GM21381 (cell line): ENCODE data around the gene SPATA21.

Source experiments
- ATAC-seq: cut with Tn5 transposase; IDR thresholded peaks from one replicate; pipeline ENCODE4 v1.9.1; 2021; ENCODE audit warnings: mild to moderate bottlenecking, moderate library complexity; ENCODE audit not compliant: unreplicated experiment

SPATA21 gene

GRCh38 chr1:16422041-16422440 is 15.2 kb downstream of the SPATA21 start:
- ATAC-seq, result no peak

- ATAC-seq, result no peak
Observed at GRCh38 chr1:16421201-16421600, 16.0 kb downstream of the SPATA21 start.

DNA sequence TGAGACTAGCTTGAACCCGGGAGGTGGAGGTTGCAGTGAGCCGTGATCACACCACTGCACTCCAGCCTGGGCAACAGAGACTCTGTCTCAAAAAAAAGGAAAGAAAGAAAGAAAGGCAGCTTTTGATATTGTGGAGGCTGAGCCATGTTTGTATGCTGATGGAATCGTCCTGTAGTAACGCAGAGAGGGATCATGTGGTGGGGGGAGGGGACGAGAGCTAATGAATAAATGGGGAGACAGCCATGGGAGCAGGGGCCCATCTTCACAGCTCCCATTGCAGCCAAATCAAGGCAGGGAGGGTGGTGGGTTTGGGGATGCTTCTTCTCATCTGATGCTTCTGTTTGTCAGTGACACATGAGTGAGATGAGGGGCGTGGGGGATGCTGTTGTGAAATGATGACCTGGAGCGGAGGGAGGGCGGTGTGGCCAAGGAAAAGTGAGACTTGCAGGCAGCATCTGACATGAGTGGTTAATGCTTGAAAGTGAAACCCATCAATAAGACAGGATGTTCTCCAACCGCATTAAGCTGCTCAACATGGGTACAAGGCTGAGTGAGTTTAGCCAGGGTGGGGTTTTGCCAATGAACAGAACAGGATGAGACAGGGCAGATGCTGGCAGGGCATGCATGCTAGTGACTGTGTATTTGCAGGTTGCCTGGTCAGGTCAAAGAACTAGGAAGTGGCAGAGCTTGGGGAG is 16.7 kb downstream of the SPATA21 start:
- peak; percentile 66 for ATAC-seq

- ATAC-seq, result no peak
Observed at GRCh38 chr1:16418823-16419425, 18.3 kb downstream of the SPATA21 start.

DNA sequence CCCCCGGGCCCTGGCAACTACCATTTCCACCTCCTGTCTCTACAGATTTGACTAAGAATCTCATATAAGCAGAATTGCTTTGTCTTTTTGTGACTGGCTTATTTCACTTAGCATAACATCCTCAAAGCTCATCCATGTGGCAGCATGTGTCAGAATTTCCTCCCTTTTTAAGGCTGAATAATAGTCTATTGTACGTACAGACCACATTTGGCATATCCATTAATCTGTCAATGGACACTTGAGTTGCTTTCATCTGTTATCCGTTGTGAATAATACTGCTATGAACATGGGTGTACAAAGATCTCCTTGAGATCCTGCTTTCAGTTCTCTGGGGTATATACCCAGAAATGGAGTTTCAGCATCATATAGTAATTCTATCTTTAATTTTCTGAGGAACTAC is 24.0 kb downstream of the SPATA21 start:
- ATAC-seq, result no peak

GRCh38 chr1:16410803-16411202 is 26.4 kb downstream of the SPATA21 start:
- ATAC-seq, result no peak

DNA sequence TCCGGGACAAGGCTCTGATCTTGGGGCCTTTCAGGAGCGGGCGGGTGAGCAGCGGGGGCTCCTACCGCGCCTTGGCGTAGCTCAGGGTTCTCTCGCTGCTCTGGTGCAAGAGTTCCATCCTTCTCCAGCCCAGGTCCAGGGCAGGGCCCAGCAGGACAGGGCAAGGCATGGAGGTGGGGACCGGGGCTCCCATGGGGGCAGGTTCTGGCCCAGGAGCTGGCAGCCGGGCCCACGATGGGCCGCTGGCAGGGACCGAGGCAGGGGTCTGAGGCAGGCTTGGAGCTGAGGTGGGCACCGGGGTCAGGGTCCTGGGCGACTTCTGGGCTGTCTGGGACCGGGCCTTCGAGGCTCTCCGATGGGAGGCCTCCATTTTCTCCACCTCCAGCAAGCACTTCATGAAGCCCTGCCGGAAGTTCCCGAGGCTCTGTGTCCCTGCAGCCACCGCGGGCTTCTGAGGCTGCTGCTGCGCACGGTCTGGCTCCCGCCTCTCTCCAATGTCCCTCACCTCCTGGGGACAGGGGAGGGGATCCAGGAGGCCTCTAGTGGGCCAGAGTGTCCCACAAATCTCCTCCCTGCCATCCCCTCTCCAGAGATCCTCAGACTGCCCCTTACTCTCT is 27.6 kb downstream of the SPATA21 start:
- no peak for ATAC-seq

GRCh38 chr1:16406868-16407267 is 30.4 kb downstream of the SPATA21 start:
- ATAC-seq, result no peak

GRCh38 chr1:16405441-16405840 is 31.8 kb downstream of the SPATA21 start:
- no peak for ATAC-seq

- no peak for ATAC-seq
Observed at GRCh38 chr1:16402742-16403141, 34.5 kb downstream of the SPATA21 start.

GRCh38 chr1:16398371-16398953 is 38.8 kb downstream of the SPATA21 start:
- no peak for ATAC-seq

DNA sequence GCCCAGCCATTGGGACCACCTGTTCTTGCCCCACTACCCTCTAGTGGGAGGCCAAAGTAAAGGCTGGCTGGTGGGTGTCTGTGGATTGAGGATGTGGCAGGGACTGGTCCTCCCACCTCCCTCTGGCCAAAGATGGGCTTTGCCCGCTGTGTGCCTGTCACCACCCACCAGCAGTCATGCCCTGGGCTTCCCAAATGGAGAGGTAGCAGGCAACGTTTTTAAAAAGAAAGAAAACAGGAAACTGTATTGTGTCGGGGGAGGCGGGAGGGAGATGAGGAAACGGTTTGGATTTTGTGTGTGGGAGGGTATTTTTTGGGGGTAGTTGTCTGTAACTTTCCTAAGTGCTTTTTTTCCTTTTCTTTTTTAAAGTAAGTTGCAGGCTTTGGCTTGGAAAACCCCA is 40.1 kb downstream of the SPATA21 start:
- ATAC-seq, result no peak

- ATAC-seq, result no peak
Observed at GRCh38 chr1:16396591-16396990, 40.6 kb downstream of the SPATA21 start.

DNA sequence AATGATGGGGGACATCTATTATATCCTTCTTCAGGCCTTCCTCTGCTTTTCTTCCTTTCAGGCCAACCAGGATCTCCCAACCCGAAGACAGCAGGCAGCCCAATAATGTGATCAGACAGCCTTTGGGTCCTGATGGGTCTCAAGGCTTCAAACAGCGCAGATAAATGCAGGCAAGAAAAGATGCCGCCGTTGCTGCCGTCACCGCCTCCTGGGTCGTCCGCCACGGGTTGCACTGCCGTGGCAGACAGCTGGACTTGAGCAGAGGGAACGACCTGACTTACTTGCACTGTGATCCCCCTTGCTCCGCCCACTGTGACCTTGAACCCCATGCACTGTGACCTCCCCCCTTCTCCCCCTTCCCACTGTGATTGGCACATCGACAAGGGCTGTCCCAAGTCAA is 42.2 kb downstream of the SPATA21 start:
- no peak for ATAC-seq

DNA sequence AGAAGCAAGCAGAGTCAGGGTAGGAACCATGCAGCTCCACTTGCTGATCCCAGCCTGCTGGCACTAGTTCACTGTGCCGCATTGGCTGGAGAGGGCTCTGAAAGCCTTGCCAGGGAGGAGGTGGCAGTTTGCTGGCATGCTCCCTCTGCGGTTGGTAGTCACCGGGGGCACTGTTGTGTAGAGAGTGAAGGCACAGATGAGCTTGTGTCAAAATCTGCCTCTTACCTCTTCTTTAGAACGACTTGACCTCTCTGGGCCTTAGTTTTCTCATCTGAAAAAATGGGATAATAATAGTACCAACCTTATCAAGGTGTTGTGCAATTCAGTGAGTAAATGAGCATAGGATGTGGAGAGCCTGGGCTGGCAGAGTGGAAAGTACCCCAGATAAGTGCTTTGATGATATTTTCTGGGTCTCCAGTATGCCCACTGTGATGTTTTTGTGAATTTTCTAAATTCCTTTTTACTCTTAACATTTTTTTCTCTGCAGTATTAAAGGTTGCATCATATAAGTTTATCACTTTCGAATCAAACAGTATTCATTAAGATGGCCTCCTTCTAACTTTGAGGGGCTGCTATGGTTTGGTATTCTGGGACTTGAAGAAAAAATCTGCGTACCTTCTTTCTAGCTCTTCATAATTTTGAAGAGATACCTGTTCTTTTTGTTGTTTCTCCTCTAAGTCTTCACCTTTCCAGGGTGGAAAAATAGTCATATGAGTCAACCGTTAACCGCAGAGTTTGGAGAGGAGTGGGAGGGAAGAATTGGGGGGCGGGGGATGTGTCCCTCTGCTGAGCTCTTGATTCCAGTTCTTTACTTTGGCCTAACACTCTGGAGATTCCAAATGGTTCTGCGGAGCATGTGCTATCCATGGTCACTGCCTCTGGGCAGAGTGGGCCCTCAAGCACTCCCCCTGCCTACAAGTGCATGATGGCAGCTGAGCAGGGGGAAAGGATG is 43.4 kb downstream of the SPATA21 start:
- ATAC-seq, result no peak

DNA sequence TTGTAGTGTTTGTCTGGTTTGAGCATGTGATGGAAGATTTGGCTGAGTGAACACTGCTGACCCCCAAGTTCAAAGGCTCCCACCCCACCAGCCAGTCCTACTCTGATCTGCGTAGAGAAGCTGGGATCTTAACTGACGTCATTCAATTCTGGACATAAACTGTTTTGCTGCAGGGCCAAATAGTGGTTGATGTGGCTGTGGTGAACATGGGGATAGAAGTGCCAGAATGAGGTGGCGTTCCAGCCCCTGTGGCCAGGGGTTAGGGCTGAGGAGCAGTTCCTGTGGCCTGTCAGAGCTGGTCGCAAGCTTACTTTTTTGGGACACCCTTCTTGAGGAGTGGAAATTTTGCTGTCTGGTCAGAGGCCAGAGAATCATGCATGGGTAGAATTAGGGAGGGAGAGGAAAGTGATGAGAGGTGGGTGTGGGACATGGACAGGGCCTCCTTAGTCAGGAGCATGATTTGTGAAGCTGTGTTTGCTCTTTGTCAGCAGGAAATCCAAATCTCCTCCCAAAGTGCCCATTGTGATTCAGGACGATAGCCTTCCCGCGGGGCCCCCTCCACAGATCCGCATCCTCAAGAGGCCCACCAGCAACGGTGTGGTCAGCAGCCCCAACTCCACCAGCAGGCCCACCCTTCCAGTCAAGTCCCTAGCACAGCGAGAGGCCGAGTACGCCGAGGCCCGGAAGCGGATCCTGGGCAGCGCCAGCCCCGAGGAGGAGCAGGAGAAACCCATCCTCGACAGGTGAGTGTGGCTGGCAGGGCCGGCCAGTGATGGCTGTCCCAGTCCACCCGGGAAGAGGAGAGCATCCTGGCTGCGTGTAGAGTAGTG is 44.3 kb downstream of the SPATA21 start:
- no peak for ATAC-seq

- ATAC-seq, result no peak
Observed at GRCh38 chr1:16391411-16391810, 45.8 kb downstream of the SPATA21 start.

DNA sequence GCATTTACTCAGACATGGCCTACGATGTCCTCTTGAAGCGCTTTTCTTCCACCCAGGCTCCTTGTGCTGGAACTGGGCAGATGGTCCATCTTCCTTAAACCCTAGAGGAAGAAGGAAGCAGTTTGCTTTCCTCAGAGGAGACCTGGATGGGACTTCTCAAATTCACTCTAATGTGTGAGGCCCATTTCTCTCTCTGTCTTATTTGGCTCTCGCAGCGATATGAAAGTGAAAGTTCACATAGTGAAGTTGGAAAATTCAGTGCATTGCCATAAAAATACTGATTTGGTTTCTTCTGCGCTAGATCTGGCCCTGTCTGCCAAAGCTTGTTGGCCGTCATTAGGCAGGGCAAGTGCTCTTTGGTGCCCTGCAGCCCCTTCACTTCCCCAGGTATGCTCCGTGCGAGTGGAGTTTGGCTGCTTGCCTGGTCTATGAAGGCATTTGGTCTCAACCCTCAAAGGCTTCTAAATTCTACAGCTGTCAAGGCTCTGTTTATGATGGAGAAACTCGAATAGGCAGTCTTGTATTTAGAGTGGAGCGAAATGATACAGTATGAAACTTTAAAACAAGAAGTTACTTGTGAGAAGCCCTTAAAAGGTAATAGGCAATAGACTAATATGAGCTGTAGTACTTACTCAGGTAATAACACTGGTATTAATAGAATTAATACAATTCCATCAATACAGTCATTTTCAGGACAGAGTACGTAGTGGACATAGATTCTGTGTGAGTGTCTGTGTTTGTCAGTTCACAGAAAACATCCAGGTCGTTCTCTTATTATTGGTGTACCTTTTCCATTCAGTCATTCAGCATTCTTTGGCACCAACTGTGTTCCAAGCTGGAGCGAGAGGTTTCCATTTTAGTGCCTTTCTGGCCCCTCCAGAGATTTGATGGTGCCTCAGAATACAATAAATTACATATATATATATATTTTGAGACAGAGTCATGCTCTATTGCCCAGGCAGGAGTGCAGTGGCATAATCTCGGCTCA is 49.7 kb downstream of the SPATA21 start:
- no peak for ATAC-seq
